HepG2 (cell line): ENCODE data around the gene CPT1B. TPM values are rescaled to one million over a fixed set of nuclear protein-coding genes. Genes with fewer than 3 reads are reported as not detected.

Experiments
- AKAP8 ChIP-seq: sonication (generic); formaldehyde crosslinking; IDR thresholded peaks from 2 replicates; pipeline ENCODE4 v1.5.1; 2020; ENCODE audit warnings: mild to moderate bottlenecking, missing genetic modification reagents
- BATF2 ChIP-seq: sonication (generic); formaldehyde crosslinking; IDR thresholded peaks from 2 replicates; pipeline ENCODE4 v1.8.0; 2022; ENCODE audit warnings: mild to moderate bottlenecking, missing genetic modification reagents, moderate library complexity
- GATAD1 ChIP-seq: IDR thresholded peaks from 2 replicates; pipeline ENCODE4 v1.6.1; 2016; ENCODE audit warnings: missing genetic modification reagents, missing compliant biosample characterization
- NAIF1 ChIP-seq: sonication (generic); formaldehyde crosslinking; IDR thresholded peaks from 2 replicates; pipeline ENCODE4 v1.5.0; 2020; ENCODE audit warnings: mild to moderate bottlenecking, missing genetic modification reagents, borderline replicate concordance
- NFATC3 ChIP-seq: sonication (generic); formaldehyde crosslinking; IDR thresholded peaks from 2 replicates; pipeline ENCODE4 v1.5.1; 2020; ENCODE audit warnings: mild to moderate bottlenecking, missing genetic modification reagents
- PBX3 ChIP-seq: sonication (generic); formaldehyde crosslinking; IDR thresholded peaks from 2 replicates; pipeline ENCODE4 v1.8.1; 2023; ENCODE audit warnings: missing genetic modification reagents, inconsistent platforms, borderline replicate concordance
- PCBP2 ChIP-seq: fragments of 200-400 bp; formaldehyde crosslinking; optimal IDR thresholded peaks from 2 replicates; pipeline ENCODE3; 2018; ENCODE audit warnings: low read length, low read depth; ENCODE audit not compliant: poor library complexity, severe bottlenecking
- PRMT3 ChIP-seq: sonication (generic); formaldehyde crosslinking; IDR thresholded peaks from 2 replicates; pipeline ENCODE4 v1.8.1; 2022; ENCODE audit warnings: low read depth, mild to moderate bottlenecking, moderate library complexity, missing genetic modification reagents, borderline replicate concordance
- SP4 ChIP-seq: sonication (generic); formaldehyde crosslinking; IDR thresholded peaks from 2 replicates; pipeline ENCODE4 v1.8.1; 2023; ENCODE audit warnings: mild to moderate bottlenecking, missing genetic modification reagents
- SRSF1 ChIP-seq: fragments of 200-400 bp; formaldehyde crosslinking; optimal IDR thresholded peaks from 2 replicates; pipeline ENCODE3; 2017; ENCODE audit warnings: mild to moderate bottlenecking, low read depth, low read length, moderate library complexity
- U2AF2 ChIP-seq: fragments of 200-400 bp; formaldehyde crosslinking; IDR thresholded peaks from 2 replicates; pipeline ENCODE4 v1.6.1; 2017; ENCODE audit warnings: low read depth, mild to moderate bottlenecking, low read length
- ZBTB7A ChIP-seq: sonication (generic); formaldehyde crosslinking; IDR thresholded peaks from 2 replicates; pipeline ENCODE4 v1.8.0; 2022; ENCODE audit warnings: mild to moderate bottlenecking, missing genetic modification reagents
- ZNF17 ChIP-seq: sonication (generic); formaldehyde crosslinking; IDR thresholded peaks from 2 replicates; pipeline ENCODE4 v1.5.0; 2020; ENCODE audit warnings: mild to moderate bottlenecking, missing genetic modification reagents
- ZNF547 ChIP-seq: sonication (generic); formaldehyde crosslinking; IDR thresholded peaks from 2 replicates; pipeline ENCODE4 v1.5.1; 2020; ENCODE audit warnings: mild to moderate bottlenecking, missing genetic modification reagents
- ZNF674 ChIP-seq: sonication (generic); formaldehyde crosslinking; IDR thresholded peaks from 2 replicates; pipeline ENCODE4 v1.5.0; 2020; ENCODE audit warnings: low read depth, mild to moderate bottlenecking, missing genetic modification reagents
- ZNF777 ChIP-seq: sonication (generic); formaldehyde crosslinking; IDR thresholded peaks from 2 replicates; pipeline ENCODE4 v1.4.0; 2020; ENCODE audit warnings: missing genetic modification reagents
- ZSCAN20 ChIP-seq: sonication (generic); formaldehyde crosslinking; IDR thresholded peaks from 2 replicates; pipeline ENCODE4 v1.4.0; 2020; ENCODE audit warnings: missing genetic modification reagents, mild to moderate bottlenecking, borderline replicate concordance
- ZSCAN29 ChIP-seq: sonication (generic); formaldehyde crosslinking; conservative IDR thresholded peaks from 2 replicates; pipeline ENCODE4 v1.4.0; 2020; ENCODE audit warnings: mild to moderate bottlenecking, missing genetic modification reagents
- polyA plus RNA-seq, 8 experiments: library from polyadenylated mRNA; depleted of rRNA in 3 of 8; stranded (reverse) in 7 of 8; unstranded in 1 of 8; fragments of >200 nt; fragmentation: Illumina TruSeq in 4 of 8; extraction: Trizol in 4 of 8; gene quantifications; 2 replicates each; pipeline versions ENCODE4 v1.2.1 to v1.2.3, GENCODE V29; 2011 to 2016; ENCODE audit warnings: low read depth in 4 of 8, missing spikeins in 1 of 8, mixed read lengths in 1 of 8; ENCODE audit not compliant: insufficient read depth in 1 of 8
- total RNA-seq, 5 experiments: library from RNA; depleted of rRNA; stranded (reverse); fragments of >200 nt; fragmentation: Illumina TruSeq; extraction: Trizol; gene quantifications; 2 replicates each; pipeline ENCODE4 v1.2.3, GENCODE V29; 2016; ENCODE audit warnings: low read depth in 1 of 5
- TF ChIP-seq, protein P1 (sequence below): sonication (generic); formaldehyde crosslinking; IDR thresholded peaks from 2 replicates; pipeline ENCODE4 v1.8.0; 2022; ENCODE audit warnings: mild to moderate bottlenecking, missing genetic modification reagents, borderline replicate concordance
- TF ChIP-seq, protein P2 (sequence below): sonication (generic); formaldehyde crosslinking; IDR thresholded peaks from 2 replicates; pipeline ENCODE4 v1.5.1; 2020; ENCODE audit warnings: missing genetic modification reagents, mild to moderate bottlenecking, borderline replicate concordance
- TF ChIP-seq, protein P3 (sequence below): sonication (generic); formaldehyde crosslinking; IDR thresholded peaks from 2 replicates; pipeline ENCODE4 v1.5.0; 2020; ENCODE audit warnings: missing genetic modification reagents
- TF ChIP-seq, protein P4 (sequence below): sonication (generic); formaldehyde crosslinking; IDR thresholded peaks from 2 replicates; pipeline ENCODE4 v1.4.0; 2020; ENCODE audit warnings: missing genetic modification reagents, mild to moderate bottlenecking, borderline replicate concordance

The CPT1B gene
- total and polyA plus RNA-seq, 2 of the 13 experiments (the other 11 are each of a cell fraction or from before 2014, with no cell fraction given): 9.2 to 19.5 TPM

- TF ChIP-seq, protein P1, sequence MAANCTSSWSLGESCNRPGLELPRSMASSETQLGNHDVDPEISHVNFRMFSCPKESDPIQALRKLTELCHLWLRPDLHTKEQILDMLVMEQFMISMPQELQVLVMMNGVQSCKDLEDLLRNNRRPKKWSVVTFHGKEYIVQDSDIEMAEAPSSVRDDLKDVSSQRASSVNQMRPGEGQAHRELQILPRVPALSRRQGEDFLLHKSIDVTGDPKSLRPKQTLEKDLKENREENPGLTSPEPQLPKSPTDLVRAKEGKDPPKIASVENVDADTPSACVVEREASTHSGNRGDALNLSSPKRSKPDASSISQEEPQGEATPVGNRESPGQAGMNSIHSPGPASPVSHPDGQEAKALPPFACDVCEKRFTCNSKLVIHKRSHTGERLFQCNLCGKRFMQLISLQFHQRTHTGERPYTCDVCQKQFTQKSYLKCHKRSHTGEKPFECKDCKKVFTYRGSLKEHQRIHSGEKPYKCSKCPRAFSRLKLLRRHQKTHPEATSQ: peak; percentile 69
- TF ChIP-seq, protein P2, sequence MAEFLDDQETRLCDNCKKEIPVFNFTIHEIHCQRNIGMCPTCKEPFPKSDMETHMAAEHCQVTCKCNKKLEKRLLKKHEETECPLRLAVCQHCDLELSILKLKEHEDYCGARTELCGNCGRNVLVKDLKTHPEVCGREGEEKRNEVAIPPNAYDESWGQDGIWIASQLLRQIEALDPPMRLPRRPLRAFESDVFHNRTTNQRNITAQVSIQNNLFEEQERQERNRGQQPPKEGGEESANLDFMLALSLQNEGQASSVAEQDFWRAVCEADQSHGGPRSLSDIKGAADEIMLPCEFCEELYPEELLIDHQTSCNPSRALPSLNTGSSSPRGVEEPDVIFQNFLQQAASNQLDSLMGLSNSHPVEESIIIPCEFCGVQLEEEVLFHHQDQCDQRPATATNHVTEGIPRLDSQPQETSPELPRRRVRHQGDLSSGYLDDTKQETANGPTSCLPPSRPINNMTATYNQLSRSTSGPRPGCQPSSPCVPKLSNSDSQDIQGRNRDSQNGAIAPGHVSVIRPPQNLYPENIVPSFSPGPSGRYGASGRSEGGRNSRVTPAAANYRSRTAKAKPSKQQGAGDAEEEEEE (CRISPR knock-in tag): no peak
- TF ChIP-seq ZNF17 (no peak), PBX3 (no peak), NAIF1 (CRISPR knock-in tag) (no peak), SRSF1 (peak; percentile 8), ZBTB7A (CRISPR knock-in tag) (peak; percentile 11; the same call in 1 of the 2 replicates), BATF2 (CRISPR knock-in tag) (no peak; the same call in 1 of the 2 replicates), ZNF547 (peak; percentile 66), NFATC3 (peak; percentile 65; the same call in 1 of the 2 replicates), ZSCAN29 (CRISPR knock-in tag) (no peak), U2AF2 (no peak), ZNF674 (CRISPR knock-in tag) (peak; percentile 97; the same call in 1 of the 2 replicates), SP4 (CRISPR knock-in tag) (peak; percentile 57; the same call in 1 of the 2 replicates), PCBP2 (no peak), ZNF777 (CRISPR knock-in tag) (no peak), PRMT3 (0 out of 2 replicates have a peak, but pooled peaks have one; percentile 11), ZSCAN20 (no peak), GATAD1 (peak; percentile 78), AKAP8 (peak; percentile 27; the same call in 1 of the 2 replicates)
- TF ChIP-seq, protein P3, sequence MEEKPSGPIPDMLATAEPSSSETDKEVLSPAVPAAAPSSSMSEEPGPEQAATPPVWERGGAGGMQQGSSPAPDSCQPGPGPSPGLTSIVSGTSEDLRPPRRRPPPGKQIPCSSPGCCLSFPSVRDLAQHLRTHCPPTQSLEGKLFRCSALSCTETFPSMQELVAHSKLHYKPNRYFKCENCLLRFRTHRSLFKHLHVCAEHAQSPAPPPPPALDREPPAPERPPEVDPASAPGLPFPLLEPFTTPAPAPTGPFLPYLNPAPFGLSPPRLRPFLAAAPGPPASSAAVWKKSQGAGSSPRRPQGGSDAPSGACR (CRISPR knock-in tag): 0 out of 2 replicates have a peak, but pooled peaks have one; percentile 41
- TF ChIP-seq, protein P4, sequence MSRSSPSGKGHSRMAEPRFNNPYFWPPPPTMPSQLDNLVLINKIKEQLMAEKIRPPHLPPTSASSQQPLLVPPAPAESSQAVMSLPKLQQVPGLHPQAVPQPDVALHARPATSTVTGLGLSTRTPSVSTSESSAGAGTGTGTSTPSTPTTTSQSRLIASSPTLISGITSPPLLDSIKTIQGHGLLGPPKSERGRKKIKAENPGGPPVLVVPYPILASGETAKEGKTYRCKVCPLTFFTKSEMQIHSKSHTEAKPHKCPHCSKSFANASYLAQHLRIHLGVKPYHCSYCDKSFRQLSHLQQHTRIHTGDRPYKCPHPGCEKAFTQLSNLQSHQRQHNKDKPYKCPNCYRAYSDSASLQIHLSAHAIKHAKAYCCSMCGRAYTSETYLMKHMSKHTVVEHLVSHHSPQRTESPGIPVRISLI (CRISPR knock-in tag): no peak
These were observed 52.9 kb downstream of the CPT1B start, which contains the start of gene SCO2 (continued) for GRCh38 chr22:50525104-50525857.
